ENCODE results near the gene KCNQ1OT1. TPM values are rescaled to one million over a fixed set of nuclear protein-coding genes. Genes with fewer than 3 reads are reported as not detected.
A peak's percentile ranks its signal among the peaks of the same experiment; 100 is the strongest.

Gene KCNQ1OT1
- polyA plus RNA-seq, 1 of the 3 experiments (the other 2 are of a cell fraction): 0.03 TPM

- 0 out of 2 replicates have a peak, but pooled peaks cover 3% of the 10 kb centered on the region for H3K9me3 ChIP-seq
- no peak overlapping the region for H2AFZ ChIP-seq (ENCODE audit: low read depth)
- H3K27me3 ChIP-seq (ENCODE audit: insufficient read depth): no peaks in the 10 kb centered on the region
- H4K20me1 ChIP-seq (ENCODE audit: insufficient read depth): no peaks in the 10 kb centered on the region
- DNase-seq: no peak
- peak overlapping the region in 1 of 2 experiments; percentile 32; a peak in 1 of 4 replicates for H3K27ac ChIP-seq (ENCODE audit: low read depth in 2 of 2, low read length in 1 of 2)
- no peak overlapping the region for H3K4me3 ChIP-seq (ENCODE audit: low read depth in 2 of 2, low read length in 1 of 2)
- H3K9me2 ChIP-seq: no peaks in the 10 kb centered on the region
- H3K36me3 ChIP-seq (replicated peaks in 1 of 2; ENCODE audit: control insufficient read depth in 1 of 2, insufficient read depth in 2 of 2, low read length in 1 of 2): no peaks in the 10 kb centered on the region
- no peak overlapping the region for H3K4me2 ChIP-seq
- H3K79me2 ChIP-seq (ENCODE audit: insufficient read depth): no peaks in the 10 kb centered on the region
- TF ChIP-seq SIN3A (IDR thresholded peaks at IDR 0.05; ENCODE audit: borderline replicate concordance, low read depth, low read length) (no peak), RAD21 (IDR thresholded peaks at IDR 0.05; ENCODE audit: low read length) (no peak), IRF3 (IDR thresholded peaks at IDR 0.05; ENCODE audit: low read depth, low read length) (no peak), TAF1 (IDR thresholded peaks at IDR 0.05; ENCODE audit: borderline replicate concordance, low read depth, low read length) (no peak), GABPA (IDR thresholded peaks at IDR 0.05; ENCODE audit: low read depth) (no peak), ZBTB33 (IDR thresholded peaks at IDR 0.05; ENCODE audit: borderline replicate concordance, low read depth) (no peak), MXI1 (IDR thresholded peaks at IDR 0.05; ENCODE audit: low read depth, low read length) (no peak), RFX5 (IDR thresholded peaks at IDR 0.05; ENCODE audit: low read length) (no peak), FOXM1 (IDR thresholded peaks at IDR 0.05; ENCODE audit: low read depth) (no peak), YY1 (IDR thresholded peaks at IDR 0.05; ENCODE audit: low read depth) (no peak), JUND (IDR thresholded peaks at IDR 0.05) (no peak)
- H3K4me1 ChIP-seq (ENCODE audit: control insufficient read depth in 1 of 2, insufficient read depth in 2 of 2, low read depth in 1 of 2, low read length in 1 of 2): peaks cover 0 to 61% of the 10 kb centered on the region in 2 experiments; a peak in 1 of 4 replicates
- H3K9ac ChIP-seq: no peak overlapping the region
- ChIA-PET CTCF (interaction anchor here (1.0 to 4.2 kb wide), 4 partner anchors 69 to 289 kb away, joined by 3 to 26 read pairs (median 8); partner anchors contain the start of gene CDKN1C), POLR2A (interaction anchor here (1.4 to 2.0 kb wide), 2 partner anchors 9 to 176 kb away, joined by 4 to 13 read pairs; partner anchors contain the start of gene KCNQ1OT1)
- 45% methylated on average over 8 of the region's 8 CpGs for WGBS (ENCODE audit: low lambda C conversion rate)
- H3F3A ChIP-seq (replicated peaks; ENCODE audit: insufficient read depth): no peaks in the 10 kb centered on the region
Observed at GRCh38 chr11:2709429-2709828, 9.6 kb upstream of the KCNQ1OT1 start.

GRCh38 chr11:2708757-2709281 is 9.0 kb upstream of the KCNQ1OT1 start:
- DNase-seq: peak; percentile 82
- Histone ChIP-seq H3K79me2 (ENCODE audit: insufficient read depth) (no peaks in the 10 kb centered on the region), H3K9me2 (no peaks in the 10 kb centered on the region), H3K4me2 (no peak overlapping the region), H3K9me3 (0 out of 2 replicates have a peak, but pooled peaks cover 3% of the 10 kb centered on the region), H3F3A (replicated peaks; ENCODE audit: insufficient read depth) (no peaks in the 10 kb centered on the region), H2AFZ (ENCODE audit: low read depth) (no peak overlapping the region), H4K20me1 (ENCODE audit: insufficient read depth) (no peaks in the 10 kb centered on the region), H3K4me1 (ENCODE audit: control insufficient read depth in 1 of 2, insufficient read depth in 2 of 2, low read depth in 1 of 2, low read length in 1 of 2) (peaks cover 0 to 60% of the 10 kb centered on the region in 2 experiments; a peak in 1 of 4 replicates), H3K27ac (ENCODE audit: low read depth in 2 of 2, low read length in 1 of 2) (peak overlapping the region in 1 of 2 experiments; percentile 76; a peak in 2 of 4 replicates), H3K4me3 (ENCODE audit: low read depth in 2 of 2, low read length in 1 of 2) (no peak overlapping the region), H3K9ac (no peak overlapping the region), H3K27me3 (ENCODE audit: insufficient read depth) (no peaks in the 10 kb centered on the region), H3K36me3 (replicated peaks in 1 of 2; ENCODE audit: control insufficient read depth in 1 of 2, insufficient read depth in 2 of 2, low read length in 1 of 2) (no peaks in the 10 kb centered on the region)
- POLR2A ChIA-PET: interaction anchor here (1.4 to 2.0 kb wide), 2 partner anchors 9 to 176 kb away, joined by 4 to 13 read pairs; partner anchors contain the start of gene KCNQ1OT1
- CTCF ChIA-PET: interaction anchor here (1.0 to 4.2 kb wide), 5 partner anchors 11 to 183 kb away, joined by 3 to 26 read pairs (median 4); partner anchors contain the start of gene CDKN1C
- WGBS (ENCODE audit: low lambda C conversion rate): 52% methylated on average over 11 of the region's 14 CpGs
- TF ChIP-seq CHD2 (IDR thresholded peaks at IDR 0.05; ENCODE audit: low read length, partially characterized antibody) (no peak), EZH2phosphoT487 (IDR thresholded peaks at IDR 0.05; ENCODE audit: borderline replicate concordance, low read depth) (no peak), MXI1 (IDR thresholded peaks at IDR 0.05; ENCODE audit: low read depth, low read length) (0 out of 2 replicates have a peak, but pooled peaks have one; percentile 9)

All from SK-N-SH (cell line).